Measurements from ENCODE around the gene DPH7. TPM values are rescaled to one million over a fixed set of nuclear protein-coding genes. Genes with fewer than 3 reads are reported as not detected.
A peak's percentile ranks its signal among the peaks of the same experiment; 100 is the strongest.

DPH7 gene
- total and polyA plus RNA-seq, 2 of the 8 experiments (the other 6 are each of a cell fraction or from before 2014, with no cell fraction given) = 44.6 to 45.5 TPM

GRCh38 chr9:137580209-137580953, 1.7 kb upstream of the DPH7 start:
- no peak overlapping the region for H2BK5ac ChIP-seq (ENCODE audit: low read depth, low read length)
- 86% methylated on average over 22 of the region's 23 CpGs; no CpG with 5 or more reads in 1 of the 2 experiments for WGBS, 2 experiments (ENCODE audit: extremely low coverage in 1 of 2, insufficient coverage in 1 of 2, insufficient read length in 1 of 2, insufficient replicate concordance in 2 of 2, low coverage in 1 of 2, low lambda C conversion rate in 2 of 2, missing lambda C conversion rate in 1 of 2)
- peaks cover 14 to 49% (median 30%) of the 10 kb centered on the region in 4 experiments for H3K36me3 ChIP-seq (ENCODE audit: control insufficient read depth in 2 of 4, insufficient read depth in 4 of 4, low read length in 3 of 4)
- H4K8ac ChIP-seq (ENCODE audit: extremely low read depth, insufficient read depth, low read length) = peak overlapping the region; percentile 35; the same call in 1 of the 2 replicates
- H3K4ac ChIP-seq (replicated peaks; ENCODE audit: insufficient read length, low read depth, low read length) = no peak overlapping the region
- DNase-seq (ENCODE audit: low read depth in 1 of 2, low spot score in 2 of 2) (no peak), FAIRE-seq (no peak)
- H3K4me2 ChIP-seq (ENCODE audit: insufficient read depth in 1 of 2, low read depth in 2 of 2, low read length in 2 of 2) = peak overlapping the region in 1 of 2 experiments; percentile 23; a peak in 1 of 4 replicates
- H2BK120ac ChIP-seq (replicated peaks; ENCODE audit: low read depth, low read length) = no peak overlapping the region
- H3K14ac ChIP-seq (ENCODE audit: insufficient read length) = no peak overlapping the region
- no peak overlapping the region for H2BK15ac ChIP-seq (ENCODE audit: low read length)
- no peaks in the 10 kb centered on the region for H3K9me3 ChIP-seq (ENCODE audit: insufficient read depth in 2 of 2, low read depth in 1 of 2, low read length in 1 of 2)
- H2BK12ac ChIP-seq (ENCODE audit: low read depth, low read length) = 0 out of 2 replicates have a peak overlapping the region, but pooled peaks have one; percentile 39
- H3K27ac ChIP-seq (ENCODE audit: low read depth, low read length) = no peak overlapping the region
- no peak overlapping the region for H3K56ac ChIP-seq (replicated peaks; ENCODE audit: insufficient read length, low read depth, low read length)
- POLR2A ChIA-PET (ENCODE audit: partially characterized antibody) = interaction anchor here (0.7 to 4.6 kb wide), 10 partner anchors 10 to 157 kb away, joined by 3 to 45 read pairs (median 4); partner anchors contain the start of genes ARRDC1, EHMT1, EXD3 and NOXA1
- no peak overlapping the region for H2BK20ac ChIP-seq (ENCODE audit: low read length)
- no peak overlapping the region for H4K5ac ChIP-seq (ENCODE audit: insufficient read length, low read depth, low read length)
- H3K23me2 ChIP-seq (ENCODE audit: low read depth, low read length) = peaks cover 3% of the 10 kb centered on the region; the same call in 1 of the 2 replicates
- CTCF ChIA-PET (ENCODE audit: partially characterized antibody) = interaction anchor here (1.0 to 5.9 kb wide), 13 partner anchors 8 to 170 kb away, joined by 3 to 46 read pairs (median 6); partner anchors contain the start of genes EHMT1, MRPL41 and ZMYND19
- H3K9ac ChIP-seq (replicated peaks in 1 of 4; ENCODE audit: extremely low read depth in 1 of 4, low read depth in 3 of 4, low read length in 3 of 4) = no peak overlapping the region
- no peak overlapping the region for H2AK5ac ChIP-seq (ENCODE audit: low read depth, low read length)
- no peak overlapping the region for H4K91ac ChIP-seq (replicated peaks; ENCODE audit: insufficient read length, low read length)
- no peak overlapping the region for H3K4me3 ChIP-seq (ENCODE audit: extremely low read depth in 1 of 4, insufficient read depth in 2 of 4, low read depth in 3 of 4, low read length in 4 of 4)
- peaks cover 28% of the 10 kb centered on the region for H3K79me1 ChIP-seq (ENCODE audit: low read depth, low read length)
- H2AFZ ChIP-seq (ENCODE audit: low read length) = no peak overlapping the region
- peaks cover 0 to 23% (median 7%) of the 10 kb centered on the region in 4 experiments; a peak in 6 of 7 replicates for H3K4me1 ChIP-seq (replicated peaks in 1 of 4; ENCODE audit: control insufficient read depth in 3 of 4, insufficient read depth in 4 of 4, low read length in 3 of 4)
- H3K27me3 ChIP-seq (replicated peaks in 1 of 4; ENCODE audit: control insufficient read depth in 3 of 4, extremely low read depth in 1 of 4, insufficient read depth in 3 of 4, low read length in 3 of 4) = no peaks in the 10 kb centered on the region
- peaks cover 16 to 43% of the 10 kb centered on the region in 2 experiments for H4K20me1 ChIP-seq (replicated peaks in 1 of 2; ENCODE audit: control insufficient read depth in 1 of 2, insufficient read depth in 2 of 2, low read length in 2 of 2)
- peak overlapping the region; percentile 32; the same call in 1 of the 2 replicates for H3K18ac ChIP-seq (ENCODE audit: extremely low read depth, low read length)
- peaks cover 12 to 27% of the 10 kb centered on the region in 2 experiments for H3K79me2 ChIP-seq (ENCODE audit: control insufficient read depth in 1 of 2, insufficient read depth in 2 of 2, low read length in 2 of 2)
- H3K23ac ChIP-seq (ENCODE audit: insufficient read length) = no peak overlapping the region
- no peak for TF ChIP-seq JUN (IDR thresholded peaks at IDR 0.05; ENCODE audit: low read depth, low read length)
- no peak for TF ChIP-seq RAD21 (IDR thresholded peaks at IDR 0.05 in 1 of 2, conservative IDR thresholded peaks at IDR 0.05 in 1 of 2; ENCODE audit: low read depth in 2 of 2, low read length in 2 of 2)
- no peak for TF ChIP-seq CREB1 (IDR thresholded peaks at IDR 0.05)
- no peak for TF ChIP-seq EZH2 (IDR thresholded peaks at IDR 0.05; ENCODE audit: low read depth, low read length, severe bottlenecking)
- TF ChIP-seq POU5F1 (IDR thresholded peaks at IDR 0.05; ENCODE audit: low read depth, low read length) = no peak
- no peak for TF ChIP-seq RFX5 (IDR thresholded peaks at IDR 0.05; ENCODE audit: borderline replicate concordance, low read depth, low read length)
- TF ChIP-seq ATF3 (IDR thresholded peaks at IDR 0.05; ENCODE audit: insufficient read depth, low read depth, low read length) = no peak
- TF ChIP-seq KDM4A (IDR thresholded peaks at IDR 0.05; ENCODE audit: low read depth, low read length, severe bottlenecking) = no peak
- TF ChIP-seq TEAD4 (IDR thresholded peaks at IDR 0.05; ENCODE audit: low read depth, low read length) = no peak
- TF ChIP-seq SP1 (IDR thresholded peaks at IDR 0.05; ENCODE audit: low read depth, low read length) = no peak
- no peak for TF ChIP-seq SRF (IDR thresholded peaks at IDR 0.05; ENCODE audit: low read depth, low read length)
